HG03520 (cell line): ENCODE results near the gene DNAJC18.
"Not testable (repeated sequence)": the region's sequence is repeated elsewhere in the genome, so short reads cannot be mapped to it uniquely, and the experiment has no call there.

ENCODE experiments used
- ATAC-seq: cut with Tn5 transposase; IDR thresholded peaks from one replicate; pipeline ENCODE4 v1.9.1; 2021; ENCODE audit warnings: mild to moderate bottlenecking, moderate library complexity; ENCODE audit not compliant: unreplicated experiment

Gene DNAJC18

GRCh38 chr5:139439013-139439903 is at the start of gene DNAJC18:
TSS of gene DNAJC18 (minus strand) at chr5:139439525. CDS start at chr5:139439445, 80 bp downstream.
- peak; percentile 80 for ATAC-seq

- no peak for ATAC-seq
Observed at GRCh38 chr5:139488260-139488659, 48.9 kb upstream of the DNAJC18 start.

- no peak for ATAC-seq
Observed at GRCh38 chr5:139486201-139486600, 46.9 kb upstream of the DNAJC18 start.

- not testable (repeated sequence) for ATAC-seq
Observed at GRCh38 chr5:139482890-139483208, 43.5 kb upstream of the DNAJC18 start.

GRCh38 chr5:139482050-139482889 is 42.9 kb upstream of the DNAJC18 start, which contains the start of gene STING1:
TSS of gene STING1 (minus strand) at chr5:139482758. CDS start at chr5:139481704, 1,054 bp downstream.
- ATAC-seq, result no peak

- ATAC-seq, result no peak
Observed at GRCh38 chr5:139481580-139482049, 42.3 kb upstream of the DNAJC18 start.

GRCh38 chr5:139481122-139481533 is 41.8 kb upstream of the DNAJC18 start:
- no peak for ATAC-seq

- not testable (repeated sequence) for ATAC-seq
Observed at GRCh38 chr5:139479729-139480128, 40.4 kb upstream of the DNAJC18 start.

GRCh38 chr5:139478657-139479423 is 39.5 kb upstream of the DNAJC18 start:
- ATAC-seq, result not testable (repeated sequence)

GRCh38 chr5:139475865-139476617 is 36.7 kb upstream of the DNAJC18 start:
- ATAC-seq, result no peak

GRCh38 chr5:139474890-139475791 is 35.8 kb upstream of the DNAJC18 start:
- ATAC-seq, result no peak

GRCh38 chr5:139473565-139473964 is 34.2 kb upstream of the DNAJC18 start:
- ATAC-seq, result no peak

GRCh38 chr5:139473105-139473504 is 33.8 kb upstream of the DNAJC18 start:
- ATAC-seq, result no peak

GRCh38 chr5:139472386-139473030 is 33.2 kb upstream of the DNAJC18 start:
- no peak for ATAC-seq

GRCh38 chr5:139470821-139471300 is 31.5 kb upstream of the DNAJC18 start, which contains the start of gene SMIM33:
TSS of gene SMIM33 (plus strand) at chr5:139471004. CDS start at chr5:139471122, 118 bp downstream.
- no peak for ATAC-seq

GRCh38 chr5:139468421-139468931 is 29.2 kb upstream of the DNAJC18 start:
- ATAC-seq, result no peak

- ATAC-seq, result no peak
Observed at GRCh38 chr5:139462586-139463276, 23.4 kb upstream of the DNAJC18 start, which contains the start of gene ECSCR. TSS of gene ECSCR (minus strand) at chr5:139462743. CDS start at chr5:139462670, 73 bp downstream.
